ENCODE measurements around the gene FBXO33. TPM values are rescaled to one million over a fixed set of nuclear protein-coding genes. Genes with fewer than 3 reads are reported as not detected.
A peak's percentile ranks its signal among the peaks of the same experiment; 100 is the strongest.

The FBXO33 gene
- total RNA-seq, 2 experiments from 2014 or later, result 94.6 to 97.4 TPM

DNA sequence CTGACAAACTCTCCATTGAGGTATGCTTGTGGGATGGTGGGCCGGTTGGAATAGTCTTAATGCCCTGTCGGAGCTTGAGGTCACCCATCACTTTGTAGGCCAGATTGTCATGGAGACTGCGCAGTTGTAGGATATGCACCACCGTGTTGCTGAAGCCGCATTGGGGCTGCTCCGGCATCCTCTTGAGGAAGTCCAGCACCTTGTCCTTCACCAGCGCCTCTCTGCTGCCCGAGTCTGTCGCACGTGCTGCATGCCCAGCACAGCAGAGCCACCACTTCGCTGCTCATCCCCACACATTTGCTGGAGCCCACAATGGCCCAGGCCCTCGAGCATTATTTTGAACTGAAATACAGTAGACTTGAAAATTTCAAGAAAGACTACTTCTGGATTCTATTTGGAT lies 61.8 kb downstream of the FBXO33 start:
- CTCF ChIA-PET, result no interaction called here
- Mint-ChIP-seq H3K36me3 (ENCODE audit: low read depth) (peaks cover 43% of the 10 kb centered on the region), H3K27me3 (no peaks in the 10 kb centered on the region), H3K27ac (no peak overlapping the region), H3K4me1 (ENCODE audit: low read depth) (no peaks in the 10 kb centered on the region), H3K9me3 (no peaks in the 10 kb centered on the region), H3K4me3 (no peak overlapping the region)
- H3K27ac ChIP-seq (ENCODE audit: low read depth in 1 of 2, low read length in 2 of 2), result no peak overlapping the region
- no peak for ATAC-seq (ENCODE audit: poor library complexity)
- intact Hi-C loops (cut with DNase I, micrococcal nuclease), result no loop called here
- no peak for TF ChIP-seq CTCF (IDR thresholded peaks at IDR 0.05)
- no peak overlapping the region for H3K4me3 ChIP-seq (ENCODE audit: low read length)
- no peak for DNase-seq
- H3K4me1 ChIP-seq (ENCODE audit: insufficient read depth, low read length), result no peaks in the 10 kb centered on the region
- no peaks in the 10 kb centered on the region for H3K27me3 ChIP-seq (ENCODE audit: control insufficient read depth in 1 of 2, insufficient read depth in 2 of 2, low read length in 2 of 2)
- H3K36me3 ChIP-seq (ENCODE audit: insufficient read depth, low read length), result peaks cover 15% of the 10 kb centered on the region
- POLR2A ChIA-PET, result no interaction called here
- H3K9me3 ChIP-seq (ENCODE audit: control insufficient read depth in 1 of 2, insufficient read depth in 1 of 2, low read length in 2 of 2), result peaks cover 1 to 7% of the 10 kb centered on the region in 2 experiments

GRCh38 chr14:39369029-39369428 lies 63.2 kb downstream of the FBXO33 start:
- Mint-ChIP-seq H3K9me3 (no peaks in the 10 kb centered on the region), H3K36me3 (ENCODE audit: low read depth) (peaks cover 56% of the 10 kb centered on the region), H3K27me3 (no peaks in the 10 kb centered on the region), H3K4me3 (no peak overlapping the region), H3K27ac (peak overlapping the region; percentile 13), H3K4me1 (ENCODE audit: low read depth) (no peaks in the 10 kb centered on the region)
- DNase-seq (no peak), ATAC-seq (ENCODE audit: poor library complexity) (no peak)
- H3K27me3 ChIP-seq (ENCODE audit: control insufficient read depth in 1 of 2, insufficient read depth in 2 of 2, low read length in 2 of 2), result no peaks in the 10 kb centered on the region
- peaks cover 15% of the 10 kb centered on the region for H3K36me3 ChIP-seq (ENCODE audit: insufficient read depth, low read length)
- no peaks in the 10 kb centered on the region for H3K4me1 ChIP-seq (ENCODE audit: insufficient read depth, low read length)
- no peak overlapping the region for H3K27ac ChIP-seq (ENCODE audit: low read depth in 1 of 2, low read length in 2 of 2)
- CTCF ChIA-PET, result interaction anchor here (0.6 kb wide), 1 partner anchor 179 kb away, joined by 3 read pairs; no protein-coding TSS in a partner anchor
- TF ChIP-seq CTCF (IDR thresholded peaks at IDR 0.05), result no peak
- peaks cover 13 to 14% of the 10 kb centered on the region in 2 experiments for H3K9me3 ChIP-seq (ENCODE audit: control insufficient read depth in 1 of 2, insufficient read depth in 1 of 2, low read length in 2 of 2)
- POLR2A ChIA-PET, result no interaction called here
- intact Hi-C loops (cut with DNase I, micrococcal nuclease), result loop anchor here (2.0 to 5.0 kb wide), 2 partner anchors 262 kb away; no protein-coding TSS in a partner anchor
- H3K4me3 ChIP-seq (ENCODE audit: low read length), result no peak overlapping the region

DNA sequence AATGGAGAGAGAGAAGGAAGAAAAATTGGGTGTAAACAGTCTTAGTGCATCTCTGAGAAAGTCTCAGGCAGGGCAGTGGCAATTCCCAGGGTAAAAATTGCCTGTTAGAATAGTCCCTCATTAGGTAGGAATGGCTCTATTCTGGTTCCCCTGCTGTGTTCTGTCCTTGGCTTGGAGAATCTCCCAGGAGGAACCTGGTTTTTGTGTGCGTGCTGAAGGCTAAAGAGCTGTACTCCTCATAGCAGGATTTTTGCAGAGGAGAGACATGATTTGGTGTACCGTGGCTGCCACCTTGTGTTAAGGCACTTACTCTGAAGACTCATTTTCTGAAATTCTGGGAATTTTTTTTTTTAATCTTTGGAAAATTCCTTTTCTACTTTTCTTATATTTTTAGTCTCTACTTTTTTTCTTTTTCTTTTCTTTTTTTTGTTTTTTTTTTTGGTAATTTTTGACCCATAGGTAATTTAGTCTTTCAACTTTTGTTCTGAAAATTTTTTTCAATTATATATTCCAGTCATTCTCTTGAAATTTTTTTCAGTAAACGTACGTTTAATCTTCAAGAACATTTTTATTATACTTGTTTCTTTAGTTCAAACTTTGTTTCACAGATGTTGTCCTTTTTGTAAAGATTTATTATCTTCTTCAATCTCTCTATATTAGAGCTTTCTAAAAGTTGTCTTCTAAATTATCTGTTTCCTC lies 63.8 kb downstream of the FBXO33 start:
- H3K36me3 Mint-ChIP-seq (ENCODE audit: low read depth), result peaks cover 62% of the 10 kb centered on the region
- ATAC-seq (ENCODE audit: poor library complexity) (no peak), DNase-seq (peak in 9 of 14 experiments; percentile 5 to 44 (median 15))
- intact Hi-C loops (cut with DNase I, micrococcal nuclease), result loop anchor here (2.0 to 5.0 kb wide), 2 partner anchors 261 to 262 kb away; no protein-coding TSS in a partner anchor
- Histone ChIP-seq H3K4me3 (ENCODE audit: low read length) (no peak overlapping the region), H3K4me1 (ENCODE audit: insufficient read depth, low read length) (no peaks in the 10 kb centered on the region), H3K27me3 (ENCODE audit: control insufficient read depth in 1 of 2, insufficient read depth in 2 of 2, low read length in 2 of 2) (no peaks in the 10 kb centered on the region), H3K27ac (ENCODE audit: low read depth in 1 of 2, low read length in 2 of 2) (no peak overlapping the region), H3K36me3 (ENCODE audit: insufficient read depth, low read length) (peaks cover 19% of the 10 kb centered on the region), H3K9me3 (ENCODE audit: control insufficient read depth in 1 of 2, insufficient read depth in 1 of 2, low read length in 2 of 2) (peaks cover 16 to 20% of the 10 kb centered on the region in 2 experiments)
- no peaks in the 10 kb centered on the region for H3K4me1 Mint-ChIP-seq (ENCODE audit: low read depth)
- H3K9me3 Mint-ChIP-seq, result peaks cover 3% of the 10 kb centered on the region
- H3K4me3 Mint-ChIP-seq, result no peak overlapping the region
- ChIA-PET POLR2A (no interaction called here), CTCF (interaction anchor here (0.6 kb wide), 1 partner anchor 178 kb away, joined by 3 read pairs; no protein-coding TSS in a partner anchor)
- H3K27ac Mint-ChIP-seq, result peak overlapping the region; percentile 13
- no peak for TF ChIP-seq CTCF (IDR thresholded peaks at IDR 0.05)
- H3K27me3 Mint-ChIP-seq, result no peaks in the 10 kb centered on the region
